PFSK-1 (cell line): Measurements from ENCODE around the gene GRIK1.

ENCODE experiments used
- POLR2AphosphoS5 ChIP-seq: IDR thresholded peaks from 2 replicates; pipeline ENCODE4 v1.6.1; 2012; ENCODE audit warnings: low read depth, mild to moderate bottlenecking, control low read depth, low read length, moderate library complexity
- REST ChIP-seq, 2 experiments: IDR thresholded peaks; 2 replicates each; pipeline versions ENCODE4 v1.6.1 to v1.8.0; 2011 to 2012; ENCODE audit warnings: low read depth in 2 of 2, low read length in 2 of 2, control low read depth in 1 of 2, inconsistent platforms in 1 of 2, mild to moderate bottlenecking in 1 of 2, moderate library complexity in 1 of 2; ENCODE audit not compliant: insufficient read depth in 1 of 2
- SIN3A ChIP-seq: IDR thresholded peaks from 2 replicates; pipeline ENCODE4 v1.6.1; 2012; ENCODE audit warnings: mild to moderate bottlenecking, low read length, moderate library complexity, borderline replicate concordance; ENCODE audit not compliant: insufficient read depth
- TAF1 ChIP-seq: IDR thresholded peaks from 2 replicates; pipeline ENCODE4 v1.6.1; 2012; ENCODE audit warnings: low read length, control low read depth, borderline replicate concordance; ENCODE audit not compliant: insufficient read depth

GRCh38 chr21:29893687-29894086 is 46.1 kb downstream of the GRIK1 start:
- TF ChIP-seq REST (IDR thresholded peaks at IDR 0.05; ENCODE audit: insufficient read depth in 1 of 2, low read depth in 2 of 2, low read length in 2 of 2) (no peak), SIN3A (no peak), POLR2AphosphoS5 (no peak), TAF1 (no peak)
